ENCODE results near the gene PRKCD.

The PRKCD gene

GRCh38 chr3:53217175-53217574 lies 56.2 kb downstream of the PRKCD start:
- no peak for DNase-seq (ENCODE audit: low spot score)

DNA sequence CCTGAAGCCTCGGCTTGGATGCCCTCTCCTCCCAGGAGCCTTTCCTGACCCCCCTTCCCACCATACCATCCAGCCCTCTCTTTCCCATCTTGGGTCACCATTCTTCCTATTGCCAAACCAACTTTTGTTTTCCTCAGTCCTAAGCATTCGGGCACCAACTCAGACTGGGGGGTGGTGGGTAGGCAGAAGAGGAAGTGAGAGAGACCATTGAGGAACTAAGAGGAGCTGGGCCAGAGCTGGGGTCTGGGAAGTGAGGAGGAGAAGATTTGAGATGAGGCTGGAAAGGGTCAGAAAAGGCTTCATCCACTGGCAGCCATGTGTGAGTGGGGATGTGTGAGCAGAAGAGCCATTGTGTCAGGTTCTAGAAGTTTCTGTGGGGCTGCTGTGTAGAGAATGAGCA lies 57.1 kb downstream of the PRKCD start:
- no peak for DNase-seq (ENCODE audit: low spot score)

DNA sequence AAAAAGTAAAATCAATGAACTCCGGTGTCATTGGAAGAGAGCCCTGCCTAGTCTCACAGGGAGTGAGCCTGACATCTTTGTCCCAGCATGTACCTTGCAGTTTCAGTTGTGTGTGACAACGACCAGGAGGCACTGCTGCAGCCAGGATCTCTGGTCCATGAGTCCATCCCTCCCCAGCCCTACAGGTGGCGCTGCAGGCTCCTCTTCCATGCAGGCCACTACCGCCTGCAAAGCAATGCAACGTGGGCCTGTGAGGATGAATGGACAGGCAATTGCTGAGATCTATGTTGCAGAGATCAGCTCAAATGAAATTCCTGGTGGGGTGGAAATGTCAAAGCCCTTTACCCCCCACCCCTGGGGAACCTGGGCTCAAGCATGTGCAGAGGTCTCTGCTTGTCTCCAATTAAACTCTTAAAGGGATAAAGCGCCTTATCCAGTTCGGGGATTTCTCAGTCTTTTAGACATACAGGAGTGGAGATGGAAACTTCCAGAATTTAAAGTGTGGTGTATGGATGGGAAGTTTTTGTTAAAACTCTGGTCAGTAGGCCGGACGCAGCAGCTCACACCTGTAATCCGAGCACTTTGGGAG lies 59.0 kb downstream of the PRKCD start:
- DNase-seq (ENCODE audit: low spot score), result peak; percentile 75

DNA sequence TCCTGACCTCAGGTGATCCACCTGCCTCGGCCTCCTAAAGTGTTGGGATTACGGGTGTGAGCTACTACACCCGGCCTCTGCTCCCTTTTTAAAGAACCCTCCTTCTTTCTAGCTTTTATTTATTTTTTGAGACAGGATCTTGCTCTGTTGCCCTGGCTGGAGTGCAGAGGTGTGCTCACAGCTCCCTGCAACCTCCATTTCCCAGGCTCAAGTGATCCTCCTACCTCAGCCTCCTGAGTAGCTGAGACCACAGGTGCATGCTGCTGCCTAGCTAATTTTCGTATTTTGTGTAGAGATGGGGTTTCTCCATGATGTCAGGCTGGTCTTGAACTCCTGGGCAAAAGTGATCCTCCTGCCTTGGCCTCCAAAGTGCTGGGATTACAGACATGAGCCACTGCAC lies 60.3 kb downstream of the PRKCD start:
- no peak for DNase-seq (ENCODE audit: low spot score)

DNA sequence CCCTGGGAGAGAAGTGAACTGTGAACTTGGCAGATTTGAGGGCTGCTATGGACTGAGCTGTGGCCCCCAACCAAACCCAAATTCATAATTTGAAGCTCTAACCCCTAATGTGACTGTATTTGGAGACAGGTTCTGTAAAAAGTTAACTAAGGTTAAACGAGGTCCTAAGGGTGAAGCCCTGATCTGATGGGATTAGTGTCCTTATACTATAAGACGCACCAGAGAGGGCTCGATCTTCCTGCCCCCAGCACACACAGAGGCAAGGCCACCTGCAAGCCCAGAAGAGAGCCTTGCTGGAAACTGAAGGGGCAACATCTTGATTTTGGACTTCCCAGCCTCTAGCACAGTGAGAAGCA lies 60.8 kb downstream of the PRKCD start:
- DNase-seq (ENCODE audit: low spot score), result no peak

DNA sequence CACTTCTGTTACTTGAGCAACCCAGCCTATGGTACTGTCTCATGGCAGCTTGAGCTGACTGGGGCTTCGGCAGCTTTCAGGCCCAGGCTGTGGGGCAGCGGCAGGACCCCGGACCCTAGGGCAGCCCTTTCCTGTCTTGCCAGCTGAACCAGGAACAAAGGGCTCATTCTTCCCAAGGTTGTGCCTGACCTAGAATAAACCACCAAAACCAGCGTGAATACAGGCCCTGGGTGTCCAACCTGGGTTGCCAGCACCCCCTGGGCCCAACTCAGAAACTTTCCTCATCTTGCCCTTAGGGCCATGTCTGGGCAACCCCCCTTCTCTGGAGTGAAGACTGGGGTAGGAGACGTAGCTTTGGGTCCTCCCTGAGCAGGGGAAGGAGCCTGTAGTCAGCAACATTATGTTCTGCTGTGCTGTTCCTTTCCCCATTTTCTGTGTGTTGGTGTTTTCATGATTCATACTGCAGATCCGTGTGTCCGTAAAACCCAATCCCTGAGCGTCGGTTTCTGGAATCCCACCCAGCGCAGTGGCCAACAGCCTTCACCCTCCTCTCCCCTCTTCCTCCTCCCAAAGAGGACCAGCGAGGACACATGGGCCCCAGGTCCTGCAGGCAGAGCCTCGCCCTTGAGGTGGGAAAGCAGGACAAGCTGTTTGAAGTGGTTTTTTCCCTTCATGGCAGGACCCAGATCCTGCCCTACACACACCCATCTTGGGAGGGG lies 61.3 kb downstream of the PRKCD start:
- no peak for DNase-seq (ENCODE audit: low spot score)

GRCh38 chr3:53223025-53223424 lies 62.0 kb downstream of the PRKCD start:
- DNase-seq (ENCODE audit: low spot score), result no peak

DNA sequence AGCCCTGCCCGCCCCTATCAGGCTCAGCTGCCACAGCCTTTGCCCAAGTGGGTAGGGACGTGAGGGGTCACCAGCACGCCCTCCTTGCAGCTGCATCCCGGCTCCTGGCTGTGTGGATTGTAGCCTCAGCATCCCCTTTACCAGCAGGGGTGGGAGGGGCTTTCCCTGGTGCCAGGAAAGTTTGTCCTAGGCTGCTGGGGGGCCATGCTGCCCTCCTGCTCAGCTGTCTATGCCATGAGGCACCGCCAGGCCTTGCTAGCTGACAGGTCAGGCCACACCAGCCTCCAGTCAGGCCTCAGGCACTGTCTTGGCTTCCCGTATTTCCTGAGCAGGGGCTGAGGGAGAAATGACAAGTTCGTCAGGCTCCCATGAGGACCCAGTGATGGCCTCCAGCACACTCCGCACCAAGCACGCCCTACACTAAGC lies 62.5 kb downstream of the PRKCD start:
- no peak for DNase-seq (ENCODE audit: low spot score)

- DNase-seq (ENCODE audit: low spot score), result no peak
These were observed 63.0 kb downstream of the PRKCD start for GRCh38 chr3:53224026-53224425.

GRCh38 chr3:53224536-53224935 lies 63.5 kb downstream of the PRKCD start:
- no peak for DNase-seq (ENCODE audit: low spot score)

- DNase-seq (ENCODE audit: low spot score), result no peak
These were observed 64.2 kb downstream of the PRKCD start for GRCh38 chr3:53225181-53225580.

GRCh38 chr3:53225651-53226050 lies 64.6 kb downstream of the PRKCD start:
- DNase-seq (ENCODE audit: low spot score), result no peak

- no peak for DNase-seq (ENCODE audit: low spot score)
These were observed 65.3 kb downstream of the PRKCD start for GRCh38 chr3:53226142-53226840.

DNA sequence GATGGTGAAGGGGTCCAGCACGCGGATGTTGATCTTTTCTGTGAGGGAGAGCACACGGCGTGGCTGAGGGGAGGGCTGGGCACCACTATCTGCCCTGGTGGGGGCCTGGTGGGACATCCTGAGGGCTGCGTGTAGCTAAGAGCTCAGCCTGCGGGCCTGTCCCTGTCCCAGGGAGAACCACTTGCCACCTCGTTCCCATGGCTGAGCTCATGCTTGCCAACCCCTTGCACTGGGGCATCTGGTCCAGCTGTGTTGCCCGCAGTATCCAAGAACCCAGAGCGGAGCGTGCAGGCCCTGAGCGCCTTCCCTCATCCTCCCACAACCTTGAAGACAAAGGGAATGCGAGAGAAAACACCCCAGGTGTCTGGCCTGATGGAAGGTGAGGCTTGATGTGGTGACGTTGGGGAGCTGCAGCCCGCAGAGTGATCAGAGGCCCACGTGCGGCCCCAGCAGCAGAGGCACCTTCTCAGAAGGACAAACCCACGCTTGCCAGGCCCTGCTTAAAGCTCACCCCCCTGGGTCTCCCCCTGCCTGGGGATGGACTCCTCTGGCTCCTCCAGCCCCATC lies 65.9 kb downstream of the PRKCD start:
- DNase-seq (ENCODE audit: low spot score), result no peak

DNA sequence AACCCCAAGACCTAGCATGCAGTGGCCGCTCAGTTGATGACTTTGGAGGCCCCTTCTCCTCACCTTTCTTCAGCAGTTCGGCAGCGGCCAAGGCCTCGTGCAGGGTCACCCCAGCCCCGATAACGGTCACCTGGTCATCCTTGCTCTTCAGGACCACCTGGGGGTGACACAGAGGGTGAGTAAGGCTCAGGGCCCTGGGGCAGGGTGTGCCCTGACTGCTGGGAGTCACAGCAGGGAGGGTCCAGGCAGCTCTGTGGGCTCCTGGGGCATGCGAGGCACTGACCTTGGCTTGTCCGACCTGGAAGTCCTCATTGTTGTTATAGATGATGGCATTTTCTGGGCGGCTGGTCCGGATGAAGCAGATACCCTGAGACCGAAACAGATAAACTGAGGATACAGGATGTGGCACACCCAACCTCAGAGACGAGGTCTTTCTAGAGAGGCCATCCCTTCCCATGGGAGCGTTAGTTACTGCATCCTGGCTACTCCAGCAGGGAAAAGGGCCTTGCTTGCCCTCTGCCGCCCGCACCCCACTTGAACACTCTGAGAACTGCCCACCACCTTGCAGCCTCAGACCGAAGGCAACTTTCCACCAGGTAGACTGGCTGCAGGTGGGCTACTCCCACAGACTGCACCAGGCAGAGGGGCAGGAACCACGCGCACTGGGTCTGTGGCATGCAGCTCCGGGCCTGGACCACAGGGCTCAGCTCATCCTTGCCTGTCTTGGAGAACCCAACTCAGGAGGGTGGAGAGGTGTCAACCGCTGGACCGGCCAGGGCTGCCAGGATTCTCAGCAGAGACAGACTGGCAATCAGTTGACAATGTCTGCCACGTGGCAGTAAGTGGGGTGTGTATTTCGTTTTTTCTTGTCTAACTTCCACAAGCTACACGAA lies 67.2 kb downstream of the PRKCD start:
- no peak for DNase-seq (ENCODE audit: low spot score)

- DNase-seq (ENCODE audit: low spot score), result no peak
These were observed 68.2 kb downstream of the PRKCD start for GRCh38 chr3:53229171-53229570.

DNA sequence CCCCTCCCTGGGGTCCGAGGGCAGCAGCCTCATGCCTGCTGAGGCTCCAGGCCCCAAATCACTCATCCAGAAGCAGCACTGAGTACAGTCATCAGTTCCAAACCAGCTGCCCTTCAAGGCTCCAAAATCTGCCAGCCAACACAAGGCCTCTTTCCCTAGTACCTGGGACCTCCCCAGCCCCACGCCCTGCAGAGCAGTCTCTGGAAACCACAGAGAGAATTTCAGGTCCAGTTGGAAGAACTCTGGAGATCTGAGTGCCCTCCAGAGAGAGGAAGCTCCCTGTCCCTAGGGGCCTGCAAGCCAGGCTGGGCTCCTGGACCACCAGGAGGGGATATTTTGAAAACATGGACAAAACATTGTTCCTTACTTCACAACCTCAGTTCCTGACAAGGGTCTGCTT lies 68.6 kb downstream of the PRKCD start:
- DNase-seq (ENCODE audit: low spot score), result no peak

GRCh38 chr3:53230041-53230621 lies 69.1 kb downstream of the PRKCD start:
- DNase-seq (ENCODE audit: low spot score), result no peak

GRCh38 chr3:53230789-53231188 lies 69.8 kb downstream of the PRKCD start:
- no peak for DNase-seq (ENCODE audit: low spot score)

DNA sequence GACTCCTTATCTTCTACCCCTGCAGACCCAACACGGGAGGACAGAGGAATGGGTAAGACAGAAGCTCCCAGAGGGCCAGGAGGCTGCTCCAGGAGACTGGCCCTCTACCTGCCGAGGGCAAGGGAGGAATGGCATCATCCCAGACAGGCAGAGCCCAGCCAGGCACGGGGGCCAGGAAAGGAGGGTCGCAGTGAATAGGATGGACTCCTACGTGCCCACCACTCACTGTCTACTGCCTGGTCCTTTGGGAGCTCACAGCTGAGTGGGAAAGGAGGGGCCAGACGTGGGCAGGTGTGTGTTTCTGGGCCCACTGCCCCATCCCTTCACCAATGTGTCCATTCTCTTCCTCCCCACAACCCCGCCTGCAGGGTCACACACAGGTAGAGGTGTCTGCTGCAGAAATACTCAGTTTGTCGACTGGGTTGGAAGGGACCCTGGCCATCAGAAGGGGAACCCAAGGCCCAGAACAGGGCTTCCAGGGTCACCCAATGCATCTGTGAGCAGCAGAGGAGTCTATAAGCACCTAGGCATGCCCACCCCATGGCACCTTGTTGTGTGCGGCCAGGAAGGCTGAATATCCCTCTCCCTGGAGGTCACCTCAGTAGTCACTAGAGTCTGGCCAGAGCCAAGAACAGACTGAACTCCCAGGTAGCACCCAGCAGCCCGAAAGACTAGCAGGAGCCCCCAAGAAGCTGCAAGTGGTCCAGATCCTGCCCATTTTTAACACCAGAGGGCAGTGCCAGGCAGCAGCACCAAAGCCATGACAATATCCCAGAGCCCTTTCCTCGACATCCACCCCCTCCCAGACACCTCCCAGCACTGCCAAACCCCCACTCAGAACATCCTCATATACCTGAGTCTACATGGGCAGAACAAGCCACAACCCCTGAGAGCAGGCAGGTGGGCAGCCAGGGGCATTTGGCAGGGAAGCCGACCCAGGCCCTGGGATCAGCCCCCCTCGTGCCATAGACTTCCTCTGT lies 70.8 kb downstream of the PRKCD start:
- DNase-seq (ENCODE audit: low spot score), result no peak

Measured in CD4-positive, alpha-beta T cell treated with Interleukin-15 for 4 hours (primary cell).